ENCODE results near the gene MEPCE.

DNA sequence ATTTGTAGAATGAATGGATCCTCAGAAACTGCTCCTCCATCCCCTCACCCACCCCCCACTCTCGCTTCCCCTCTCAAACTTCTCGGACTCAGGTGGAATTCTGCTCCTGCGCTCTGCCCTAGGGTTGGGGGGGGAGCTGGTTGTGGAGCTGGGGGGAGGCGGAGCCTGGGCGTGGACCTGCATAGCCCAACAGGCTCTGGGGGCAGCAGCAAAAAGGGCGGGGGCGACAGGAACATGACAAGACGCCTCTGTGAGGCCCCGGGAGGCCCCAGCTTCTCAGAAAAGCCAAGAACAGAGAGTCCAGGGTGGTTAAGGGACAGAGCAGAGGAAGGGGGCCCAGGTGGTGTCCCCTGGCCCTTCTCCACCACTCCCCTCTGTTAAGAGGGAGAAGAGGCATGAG is 45.9 kb downstream of the MEPCE start:
- no peak for TF ChIP-seq POLR2A (IDR thresholded peaks at IDR 0.05)
- TF ChIP-seq, protein P1, sequence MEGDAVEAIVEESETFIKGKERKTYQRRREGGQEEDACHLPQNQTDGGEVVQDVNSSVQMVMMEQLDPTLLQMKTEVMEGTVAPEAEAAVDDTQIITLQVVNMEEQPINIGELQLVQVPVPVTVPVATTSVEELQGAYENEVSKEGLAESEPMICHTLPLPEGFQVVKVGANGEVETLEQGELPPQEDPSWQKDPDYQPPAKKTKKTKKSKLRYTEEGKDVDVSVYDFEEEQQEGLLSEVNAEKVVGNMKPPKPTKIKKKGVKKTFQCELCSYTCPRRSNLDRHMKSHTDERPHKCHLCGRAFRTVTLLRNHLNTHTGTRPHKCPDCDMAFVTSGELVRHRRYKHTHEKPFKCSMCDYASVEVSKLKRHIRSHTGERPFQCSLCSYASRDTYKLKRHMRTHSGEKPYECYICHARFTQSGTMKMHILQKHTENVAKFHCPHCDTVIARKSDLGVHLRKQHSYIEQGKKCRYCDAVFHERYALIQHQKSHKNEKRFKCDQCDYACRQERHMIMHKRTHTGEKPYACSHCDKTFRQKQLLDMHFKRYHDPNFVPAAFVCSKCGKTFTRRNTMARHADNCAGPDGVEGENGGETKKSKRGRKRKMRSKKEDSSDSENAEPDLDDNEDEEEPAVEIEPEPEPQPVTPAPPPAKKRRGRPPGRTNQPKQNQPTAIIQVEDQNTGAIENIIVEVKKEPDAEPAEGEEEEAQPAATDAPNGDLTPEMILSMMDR (IDR thresholded peaks at IDR 0.05 in 8 of 11, conservative IDR thresholded peaks at IDR 0.05 in 3 of 11): no peak
- TF ChIP-seq POLR2AphosphoS5 (IDR thresholded peaks at IDR 0.05): no peak

Measured in spleen (tissue), 7 donors.